ENCODE data around the gene YARS2. TPM values are rescaled to one million over a fixed set of nuclear protein-coding genes. Genes with fewer than 3 reads are reported as not detected.

YARS2 gene
- total RNA-seq, 4 donors from 2014 or later, result 1.5 to 19.9 (median 10.5) TPM

GRCh38 chr12:32789916-32790315, 34.2 kb upstream of the YARS2 start:
- Histone ChIP-seq H3K36me3 (no peaks in the 10 kb centered on the region), H3K9me3 (no peaks in the 10 kb centered on the region), H3K4me1 (no peaks in the 10 kb centered on the region), H3K4me3 (no peak overlapping the region), H3K27me3 (no peaks in the 10 kb centered on the region), H3K27ac (no peak overlapping the region)
- intact Hi-C loops (cut with DNase I; ENCODE audit: low total_unique reads) (no loop called here), in situ Hi-C loops (cut with MboI; ENCODE audit: low pct_ligation_motif_present in 1 of 4, low pct_unique_long_range_greater_than_20kb in 1 of 4, low sequenced_read_pairs in 3 of 4) (no loop called here)
- TF ChIP-seq EP300 (IDR thresholded peaks at IDR 0.05; ENCODE audit: low read depth), result no peak
- no peak for TF ChIP-seq POLR2A (IDR thresholded peaks at IDR 0.05)
- no peak for TF ChIP-seq CTCF (IDR thresholded peaks at IDR 0.05)
- no peak for TF ChIP-seq POLR2AphosphoS5 (IDR thresholded peaks at IDR 0.05)
- no peak for DNase-seq
- WGBS, 2 donors (ENCODE audit: low coverage in 1 of 2), result 48 to 62% methylated on average over 1 to 2 of the region's 2 CpGs

- DNase-seq, result no peak
- H3K27me3 ChIP-seq, result no peaks in the 10 kb centered on the region
- no peak overlapping the region for H3K27ac ChIP-seq
- in situ Hi-C loops (cut with MboI; ENCODE audit: low pct_ligation_motif_present in 1 of 4, low pct_unique_long_range_greater_than_20kb in 1 of 4, low sequenced_read_pairs in 3 of 4), result no loop called here
- intact Hi-C loops (cut with DNase I; ENCODE audit: low total_unique reads), result no loop called here
- no peaks in the 10 kb centered on the region for H3K4me1 ChIP-seq
- no peak overlapping the region for H3K4me3 ChIP-seq
- no peaks in the 10 kb centered on the region for H3K9me3 ChIP-seq
- TF ChIP-seq POLR2AphosphoS5 (IDR thresholded peaks at IDR 0.05), result no peak
- TF ChIP-seq EP300 (IDR thresholded peaks at IDR 0.05; ENCODE audit: low read depth), result no peak
- TF ChIP-seq CTCF (IDR thresholded peaks at IDR 0.05), result no peak
- no peak for TF ChIP-seq POLR2A (IDR thresholded peaks at IDR 0.05)
- no peaks in the 10 kb centered on the region for H3K36me3 ChIP-seq
Measured at GRCh38 chr12:32789446-32789845, 33.7 kb upstream of the YARS2 start.

GRCh38 chr12:32788405-32788804, 32.7 kb upstream of the YARS2 start:
- intact Hi-C loops (cut with DNase I; ENCODE audit: low total_unique reads), result no loop called here
- no peak for TF ChIP-seq POLR2AphosphoS5 (IDR thresholded peaks at IDR 0.05)
- Histone ChIP-seq H3K27ac (no peak overlapping the region), H3K4me1 (no peaks in the 10 kb centered on the region), H3K27me3 (no peaks in the 10 kb centered on the region), H3K4me3 (no peak overlapping the region), H3K36me3 (no peaks in the 10 kb centered on the region), H3K9me3 (no peaks in the 10 kb centered on the region)
- WGBS, 2 donors (ENCODE audit: low coverage in 1 of 2), result 79% methylated on average over 4 of the region's 4 CpGs; no CpG with 5 or more reads in 1 of the 2 donors
- DNase-seq, result no peak
- in situ Hi-C loops (cut with MboI; ENCODE audit: low pct_ligation_motif_present in 1 of 4, low pct_unique_long_range_greater_than_20kb in 1 of 4, low sequenced_read_pairs in 3 of 4), result no loop called here

GRCh38 chr12:32785557-32785956, 29.9 kb upstream of the YARS2 start:
- Histone ChIP-seq H3K36me3 (no peaks in the 10 kb centered on the region), H3K4me3 (no peak overlapping the region), H3K4me1 (no peaks in the 10 kb centered on the region), H3K27me3 (no peaks in the 10 kb centered on the region), H3K27ac (no peak overlapping the region), H3K9me3 (no peaks in the 10 kb centered on the region)
- TF ChIP-seq POLR2AphosphoS5 (IDR thresholded peaks at IDR 0.05) (no peak), CTCF (IDR thresholded peaks at IDR 0.05) (no peak), POLR2A (IDR thresholded peaks at IDR 0.05) (no peak), EP300 (IDR thresholded peaks at IDR 0.05; ENCODE audit: low read depth) (no peak)
- intact Hi-C loops (cut with DNase I; ENCODE audit: low total_unique reads), result no loop called here
- DNase-seq, result no peak
- in situ Hi-C loops (cut with MboI; ENCODE audit: low pct_ligation_motif_present in 1 of 4, low pct_unique_long_range_greater_than_20kb in 1 of 4, low sequenced_read_pairs in 3 of 4), result no loop called here
- 74 to 82% methylated on average over 5 of the region's 5 CpGs for WGBS, 2 donors (ENCODE audit: low coverage in 1 of 2)

- Histone ChIP-seq H3K4me3 (no peak overlapping the region), H3K36me3 (no peaks in the 10 kb centered on the region), H3K9me3 (no peaks in the 10 kb centered on the region), H3K27ac (no peak overlapping the region), H3K4me1 (no peaks in the 10 kb centered on the region), H3K27me3 (no peaks in the 10 kb centered on the region)
- no peak for DNase-seq
- intact Hi-C loops (cut with DNase I; ENCODE audit: low total_unique reads) (no loop called here), in situ Hi-C loops (cut with MboI; ENCODE audit: low pct_ligation_motif_present in 1 of 4, low pct_unique_long_range_greater_than_20kb in 1 of 4, low sequenced_read_pairs in 3 of 4) (no loop called here)
- WGBS, 2 donors (ENCODE audit: low coverage in 1 of 2), result 55 to 67% methylated on average over 1 to 3 of the region's 3 CpGs
- TF ChIP-seq CTCF (IDR thresholded peaks at IDR 0.05), result no peak
- no peak for TF ChIP-seq POLR2AphosphoS5 (IDR thresholded peaks at IDR 0.05)
- no peak for TF ChIP-seq POLR2A (IDR thresholded peaks at IDR 0.05)
- no peak for TF ChIP-seq EP300 (IDR thresholded peaks at IDR 0.05; ENCODE audit: low read depth)
Measured at GRCh38 chr12:32783029-32783428, 27.3 kb upstream of the YARS2 start.

All from transverse colon (tissue), 4 donors.